HG02943 (cell line): ENCODE measurements around the gene PYROXD2.

ENCODE experiments used
- ATAC-seq: cut with Tn5 transposase; IDR thresholded peaks from one replicate; pipeline ENCODE4 v1.9.1; 2021; ENCODE audit warnings: mild to moderate bottlenecking, low read depth, moderate library complexity; ENCODE audit not compliant: unreplicated experiment

The PYROXD2 gene

DNA sequence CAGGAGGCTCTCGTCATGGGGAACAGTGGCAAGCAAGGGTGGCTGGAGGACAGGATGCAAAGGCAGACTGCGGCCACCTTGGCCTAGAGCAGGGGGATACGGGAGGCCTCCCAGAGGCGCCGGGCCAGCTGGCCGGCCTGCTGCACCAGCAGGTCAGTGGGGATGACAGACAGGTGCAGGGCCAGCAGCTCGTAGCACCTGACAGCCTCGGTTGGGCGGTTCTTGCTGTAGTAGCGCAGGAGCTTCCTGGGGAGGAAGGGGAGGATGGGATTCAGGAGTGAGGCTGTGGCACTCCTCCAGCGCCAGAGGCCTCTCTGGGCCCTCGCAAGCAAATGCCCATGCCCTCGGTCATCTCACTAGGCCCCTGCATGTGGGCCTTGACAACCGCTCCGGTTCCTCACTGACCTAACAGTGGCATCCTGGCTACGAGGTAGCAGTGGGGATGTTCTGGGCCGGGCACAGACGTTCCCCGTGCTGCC is 2.5 kb upstream of the PYROXD2 start:
- no peak for ATAC-seq

- no peak for ATAC-seq
Observed at GRCh38 chr10:98416606-98417388, 1.8 kb upstream of the PYROXD2 start.

DNA sequence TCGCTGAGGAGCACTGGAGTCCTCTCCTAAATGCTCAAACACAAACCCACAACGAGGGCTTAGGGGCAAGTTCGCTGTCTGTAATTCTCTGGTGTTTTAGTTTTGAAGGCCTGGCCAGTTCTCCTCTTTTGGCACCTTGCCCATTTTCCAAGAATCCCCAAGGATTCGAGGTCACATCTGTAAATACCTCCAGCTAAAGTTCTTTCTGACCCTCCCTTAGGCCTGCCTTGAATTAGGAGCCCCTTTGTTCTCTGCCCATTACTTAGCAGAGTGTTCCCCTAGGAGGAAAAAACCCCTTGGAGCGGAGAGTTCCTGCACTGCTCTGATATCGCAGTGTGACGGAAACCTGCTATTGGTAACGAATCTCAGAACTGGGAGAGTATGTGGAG is 743 bp upstream of the PYROXD2 start:
- no peak for ATAC-seq

DNA sequence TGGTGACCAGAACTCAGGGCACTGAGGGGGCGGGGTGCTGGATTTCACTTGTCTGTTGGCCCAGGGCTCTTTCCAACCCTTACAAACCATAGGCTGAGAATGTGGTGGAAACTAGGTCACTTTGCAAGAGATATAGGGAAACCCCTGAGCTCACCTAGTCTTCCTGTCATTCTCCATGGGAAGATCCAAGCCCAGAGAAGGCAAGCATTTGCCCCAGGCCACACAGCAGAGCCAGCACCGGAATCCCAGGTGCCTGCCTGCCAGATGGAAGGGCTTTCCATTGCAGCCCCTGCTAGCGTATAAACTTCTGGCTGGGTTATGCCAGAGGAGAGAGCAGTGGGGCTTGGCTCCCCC is 427 bp downstream of the PYROXD2 start:
- no peak for ATAC-seq

GRCh38 chr10:98411768-98412167 is 3.2 kb downstream of the PYROXD2 start:
- no peak for ATAC-seq

- ATAC-seq = no peak
Observed at GRCh38 chr10:98411166-98411565, 3.8 kb downstream of the PYROXD2 start.

- no peak for ATAC-seq
Observed at GRCh38 chr10:98410759-98411158, 4.2 kb downstream of the PYROXD2 start.

DNA sequence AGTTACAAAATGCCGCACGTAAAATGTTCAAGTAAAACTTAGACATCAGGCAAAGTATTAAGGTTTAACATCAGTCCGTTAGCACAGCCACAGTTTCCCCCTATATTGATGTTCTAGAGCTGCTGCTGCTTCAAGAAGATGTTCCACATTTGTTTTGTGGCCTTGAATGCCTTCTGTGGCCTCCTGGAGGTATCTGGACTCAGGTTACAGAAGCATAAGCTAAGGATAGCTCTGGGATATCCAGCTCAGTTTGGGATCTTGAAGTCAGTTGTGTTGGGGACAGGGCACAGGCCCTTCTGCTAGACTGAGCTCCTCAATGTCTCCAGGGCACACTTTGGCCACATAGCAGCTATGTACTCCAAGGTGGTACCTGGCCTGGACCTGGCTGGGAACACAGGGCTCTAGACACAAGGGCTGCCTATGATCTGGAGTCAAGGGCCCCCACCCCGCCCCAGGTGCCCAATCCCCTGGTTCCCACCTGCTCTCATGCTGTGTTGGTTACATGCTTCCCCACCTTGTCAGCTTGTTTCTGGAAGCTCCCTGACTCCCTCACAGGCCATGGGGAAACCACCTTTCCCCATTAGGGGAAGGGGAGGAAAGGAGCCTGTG is 4.7 kb downstream of the PYROXD2 start:
- no peak for ATAC-seq

GRCh38 chr10:98408799-98409198 is 6.2 kb downstream of the PYROXD2 start:
- no peak for ATAC-seq

DNA sequence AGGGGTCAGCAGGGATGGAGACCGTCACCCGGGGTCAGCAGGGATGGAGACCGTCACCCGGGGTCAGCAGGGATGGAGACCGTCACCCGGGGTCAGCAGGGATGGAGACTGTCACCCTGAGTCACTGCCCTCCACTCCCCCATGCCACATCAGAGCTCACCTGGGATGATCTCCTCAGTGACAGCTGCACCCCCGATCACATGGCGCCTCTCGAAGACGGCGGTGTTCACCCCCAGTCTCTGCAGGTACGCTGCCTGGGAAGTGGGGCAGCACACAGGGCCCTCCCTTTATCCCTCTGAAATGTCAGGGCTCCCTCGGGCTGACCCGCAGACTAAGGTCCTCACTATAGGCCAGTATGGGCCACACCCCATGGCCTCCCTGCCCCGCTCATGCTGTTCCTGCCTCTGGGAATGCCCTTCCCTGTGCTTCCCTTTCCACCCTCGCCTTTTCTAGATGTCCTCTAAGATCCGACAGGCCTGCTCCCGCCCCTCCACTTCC is 7.2 kb downstream of the PYROXD2 start:
- ATAC-seq = no peak

- ATAC-seq = no peak
Observed at GRCh38 chr10:98407017-98407743, 7.8 kb downstream of the PYROXD2 start.

GRCh38 chr10:98405422-98405821 is 9.6 kb downstream of the PYROXD2 start:
- no peak for ATAC-seq

- no peak for ATAC-seq
Observed at GRCh38 chr10:98404571-98405359, 10.2 kb downstream of the PYROXD2 start.

- no peak for ATAC-seq
Observed at GRCh38 chr10:98403812-98404504, 11.0 kb downstream of the PYROXD2 start.

GRCh38 chr10:98402931-98403718 is 11.9 kb downstream of the PYROXD2 start:
- ATAC-seq = no peak

DNA sequence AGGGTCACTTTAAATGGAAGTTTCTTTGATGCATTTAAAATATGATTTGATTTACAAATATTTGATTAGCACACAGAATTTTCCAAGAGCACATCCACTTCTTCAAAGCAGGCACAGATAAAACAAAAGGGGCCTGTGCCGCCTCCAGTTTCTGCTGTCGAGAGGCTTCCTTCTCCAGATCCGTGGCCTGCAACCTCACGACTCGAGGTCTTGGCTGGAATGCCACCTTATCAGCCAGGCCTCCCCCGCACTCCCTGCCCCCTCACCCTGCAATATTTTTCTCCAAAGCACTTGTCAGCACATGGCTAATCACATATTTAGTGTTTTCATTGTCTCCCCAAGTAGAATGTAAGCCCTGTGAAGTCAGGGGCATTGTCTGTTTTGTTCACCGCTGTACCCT is 12.5 kb downstream of the PYROXD2 start:
- ATAC-seq = no peak

DNA sequence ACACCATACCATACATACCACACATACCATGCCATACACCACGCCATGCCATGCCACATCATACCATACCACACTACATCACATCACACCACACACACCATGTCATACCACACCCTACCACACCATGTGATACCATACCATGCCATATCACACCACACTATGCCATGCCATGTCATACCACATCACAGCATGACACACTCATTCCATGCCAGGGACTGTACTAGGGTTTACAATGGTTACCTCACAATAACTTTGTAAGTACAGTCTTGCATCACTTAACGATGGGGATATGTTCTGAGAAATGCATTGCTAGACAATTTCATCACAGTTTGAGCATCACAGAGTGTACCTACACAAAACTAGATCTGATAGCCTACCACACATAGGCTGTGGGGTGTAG is 14.5 kb downstream of the PYROXD2 start:
- ATAC-seq = no peak

- ATAC-seq = no peak
Observed at GRCh38 chr10:98399784-98400183, 15.2 kb downstream of the PYROXD2 start.

GRCh38 chr10:98397089-98397600 is 17.8 kb downstream of the PYROXD2 start:
- ATAC-seq = no peak
